Hematopoietic multipotent progenitor cell treated with erythropoietin and hydrocortisone succinate and interleukin-3 and kit ligand, for 4 days (in vitro differentiated cells): ENCODE results near the gene CDK3.
"Not testable (repeated sequence)": the region's sequence is repeated elsewhere in the genome, so short reads cannot be mapped to it uniquely, and the experiment has no call there.

ENCODE experiments used
- DNase-seq: peaks from one replicate; pipeline ENCODE4 v3.0.0-alpha.2; 2015

Gene CDK3

GRCh38 chr17:76044475-76045007, 43.9 kb downstream of the CDK3 start:
- not testable (repeated sequence) for DNase-seq

DNA sequence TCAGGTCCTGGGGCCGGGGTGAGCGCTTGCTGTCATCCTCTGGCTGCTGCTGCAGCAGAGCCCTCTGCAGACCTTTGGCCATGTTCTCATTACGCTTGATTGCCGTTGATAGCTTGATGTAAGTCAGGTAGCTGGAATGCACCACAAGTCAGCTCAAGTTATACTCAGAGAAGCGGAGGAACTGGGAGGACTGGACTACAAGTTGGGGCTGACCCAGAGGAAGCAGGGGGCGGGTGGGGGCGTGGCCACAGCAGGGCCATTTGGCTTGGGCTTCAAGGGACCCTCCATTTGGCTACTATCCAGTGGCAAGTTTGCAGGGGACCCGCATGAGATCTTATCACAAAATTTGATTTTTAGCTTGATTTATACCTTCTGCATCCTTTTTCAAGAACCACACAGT, 45.4 kb downstream of the CDK3 start:
- no peak for DNase-seq

DNA sequence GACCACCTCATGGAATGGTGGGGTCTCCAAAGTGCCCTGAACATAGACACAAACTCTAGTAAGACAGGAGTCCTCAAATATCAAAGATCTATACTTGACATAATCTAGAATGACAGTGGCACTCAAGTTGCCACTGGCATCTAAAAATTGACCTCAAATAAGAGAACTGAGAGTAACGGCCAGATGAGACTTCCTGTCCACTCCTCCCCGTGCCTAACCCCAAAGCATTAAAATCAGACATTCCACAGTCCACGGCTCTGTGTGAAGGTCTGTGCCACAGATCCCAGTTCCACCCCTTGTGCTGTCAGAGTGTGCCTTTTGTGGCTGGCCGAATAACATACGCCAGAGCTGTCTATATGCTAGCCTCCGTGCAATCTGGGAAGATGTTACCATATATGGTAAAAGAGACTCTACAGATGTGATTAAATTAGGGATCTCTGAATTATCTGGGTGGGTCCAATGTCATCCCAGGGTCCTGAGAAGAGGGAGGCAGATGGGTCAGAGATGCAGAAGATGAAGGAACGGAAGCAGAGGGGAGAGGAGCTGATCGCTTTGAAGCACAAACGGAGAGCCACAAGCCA, 47.5 kb downstream of the CDK3 start:
- no peak for DNase-seq

DNA sequence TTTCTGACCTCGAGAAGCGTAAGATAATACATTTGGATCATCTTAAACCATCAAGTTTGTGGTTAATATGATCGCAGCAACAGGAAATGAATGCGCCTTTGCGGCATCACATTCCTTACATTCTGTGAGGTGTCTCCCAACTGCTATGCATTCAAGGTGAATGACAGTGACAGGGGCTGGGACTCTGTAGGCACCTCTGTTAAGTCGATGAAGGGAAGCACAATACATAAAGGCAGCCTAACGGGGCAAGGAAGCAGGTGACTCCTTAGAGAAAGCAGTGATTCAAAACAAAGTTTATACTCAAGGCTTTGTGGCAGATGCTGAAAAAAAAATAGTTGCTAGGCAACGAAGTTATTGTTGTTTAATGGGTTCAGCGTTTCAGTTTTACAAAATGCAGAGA, 48.1 kb downstream of the CDK3 start:
- DNase-seq, result no peak

- DNase-seq, result no peak
Observed at GRCh38 chr17:76049239-76049638, 48.6 kb downstream of the CDK3 start.

GRCh38 chr17:76049836-76050537, 49.3 kb downstream of the CDK3 start:
- no peak for DNase-seq

DNA sequence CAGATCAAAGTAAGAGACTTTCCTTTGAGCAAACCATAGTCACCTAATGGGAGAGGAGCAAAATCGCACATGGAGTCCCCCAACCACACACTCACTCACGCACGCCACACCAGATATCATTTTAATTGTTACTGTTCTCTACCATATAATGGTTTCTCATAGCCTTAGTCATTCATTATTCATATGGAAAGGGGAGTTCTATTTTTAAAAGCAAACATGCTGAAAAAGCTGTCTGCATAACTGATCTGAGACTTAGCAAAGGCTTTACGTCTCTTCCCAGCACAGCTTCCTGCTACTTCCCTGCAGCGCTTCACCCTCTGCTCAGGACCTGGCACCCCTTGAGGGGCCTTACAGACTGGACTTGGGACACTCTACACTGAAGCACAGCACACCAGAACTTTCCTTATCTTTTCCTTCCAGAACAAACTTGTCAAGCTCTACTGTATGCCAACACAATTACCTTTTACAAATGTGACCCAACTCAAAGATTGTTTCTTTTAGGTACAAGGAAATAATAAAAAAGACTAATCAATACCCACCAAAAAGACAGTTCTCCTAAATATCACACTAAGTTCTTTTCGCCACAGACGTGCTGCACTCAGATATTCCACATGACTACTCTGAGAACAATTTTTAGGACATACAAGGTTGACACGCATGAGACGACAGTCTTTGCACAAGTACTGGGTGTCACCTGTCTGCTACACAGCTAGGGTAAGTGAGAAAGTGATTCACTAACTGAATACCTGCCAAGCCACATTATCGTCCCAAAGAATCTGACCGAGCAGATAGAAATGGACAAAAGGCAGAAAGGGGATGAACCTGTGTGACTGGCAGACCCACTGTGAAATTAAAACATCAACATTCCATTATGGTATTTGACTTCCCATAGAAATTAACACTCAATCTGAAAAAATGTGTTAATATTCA, 50.1 kb downstream of the CDK3 start:
- no peak for DNase-seq

- no peak for DNase-seq
Observed at GRCh38 chr17:76051561-76051960, 50.9 kb downstream of the CDK3 start.

DNA sequence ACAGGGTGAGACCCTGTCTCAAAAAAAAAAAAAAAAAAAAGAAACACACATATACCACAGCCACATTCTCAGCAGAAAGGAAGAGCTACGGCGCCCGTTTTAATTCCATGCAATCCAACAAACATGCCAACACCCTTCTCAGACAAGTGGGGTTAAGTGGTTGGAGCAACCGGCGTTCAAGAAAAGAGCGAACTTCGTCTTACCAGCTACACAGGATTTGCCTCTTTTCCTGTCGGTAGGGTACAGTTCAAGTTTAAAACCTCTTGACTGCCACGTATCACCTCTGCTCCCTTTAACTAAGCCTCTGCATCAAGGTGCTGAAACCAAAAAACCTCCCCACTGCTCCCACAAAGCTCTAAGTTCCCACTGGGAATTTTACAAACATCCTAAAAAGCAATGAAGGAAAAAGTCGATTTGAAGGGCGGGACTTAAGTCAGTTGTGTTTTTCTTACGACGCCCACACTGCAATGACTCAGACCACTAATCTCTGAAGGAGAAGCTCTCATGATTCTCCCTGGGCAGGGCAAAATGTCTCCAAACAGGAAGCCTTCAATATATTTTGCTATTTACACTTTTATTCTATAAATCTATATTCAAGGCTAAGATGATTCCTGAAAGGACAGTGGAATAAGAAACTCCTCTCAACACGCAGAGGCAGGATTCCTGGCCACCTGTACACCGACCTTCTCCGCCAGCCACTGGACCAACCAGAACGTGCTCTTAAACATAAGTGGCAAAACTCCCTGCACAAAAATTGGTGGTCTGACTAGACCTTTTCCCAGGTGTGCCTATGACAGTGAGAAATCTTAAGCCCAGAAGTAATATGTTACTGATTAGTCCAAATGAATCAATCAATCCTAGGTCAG, 52.8 kb downstream of the CDK3 start:
- DNase-seq, result peak; percentile 46

GRCh38 chr17:76054112-76054476, 53.4 kb downstream of the CDK3 start:
- DNase-seq, result no peak
